Activated CD4-positive, alpha-beta T cell treated with anti-CD3 and anti-CD28 coated beads for 36 hours (primary cell): ENCODE data around the gene MCCC1. TPM values are rescaled to one million over a fixed set of nuclear protein-coding genes. Genes with fewer than 3 reads are reported as not detected.

Experiments
- ATAC-seq: fragments of 200-7000 bp; cut with Tn5 transposase; one replicate; pipeline ENCODE4 v1.10.0; 2021; ENCODE audit warnings: mild to moderate bottlenecking, moderate library complexity
- CTCF ChIA-PET: fragments of 350-600 bp; sonication (Branson Sonifier 250); formaldehyde crosslinking; loops from one replicate; lab custom pipeline; 2021; ENCODE audit warnings: antibody characterized with exemption; lab: Charles Lee
- POLR2A ChIA-PET: fragments of 350-600 bp; sonication (Branson Sonifier 250); formaldehyde crosslinking; loops from one replicate; lab custom pipeline; 2021; ENCODE audit warnings: antibody characterized with exemption, inconsistent platforms; lab: Charles Lee
- DNase-seq: peaks from one replicate; pipeline ENCODE4 v3.0.0-alpha.2; 2020
- H3K27ac Mint-ChIP-seq: one replicate; pipeline ENCODE4 v1.8.0; 2021; ENCODE audit warnings: mixed read lengths
- H3K27me3 Mint-ChIP-seq: one replicate; pipeline ENCODE4 v1.8.0; 2021; ENCODE audit warnings: mixed read lengths
- H3K36me3 Mint-ChIP-seq: one replicate; pipeline ENCODE4 v1.8.0; 2021; ENCODE audit warnings: low read depth, mixed read lengths
- H3K4me1 Mint-ChIP-seq: one replicate; pipeline ENCODE4 v1.8.0; 2021; ENCODE audit warnings: mixed read lengths
- H3K4me3 Mint-ChIP-seq: one replicate; pipeline ENCODE4 v1.8.0; 2021; ENCODE audit warnings: mild to moderate bottlenecking, moderate library complexity, mixed read lengths
- H3K9me3 Mint-ChIP-seq: one replicate; pipeline ENCODE4 v1.8.0; 2021; ENCODE audit warnings: low read depth, mixed read lengths
- intact Hi-C, 2 experiments: fragments of 100-400 bp; cut with DNase I in 1 of 2; cut with micrococcal nuclease in 1 of 2; formaldehyde crosslinking; loops; one replicate each; pipeline versions ENCODE4 v1.14.2 to v1.15.1; 2022 to 2024; cut with DNase I, micrococcal nuclease
- total RNA-seq, 2 experiments: library from RNA; stranded (reverse); gene quantifications; one replicate each; pipeline ENCODE4 v1.2.3, GENCODE V29; 2021

Gene MCCC1
- total RNA-seq, 2 experiments from 2014 or later: 22.0 to 31.1 TPM

DNA sequence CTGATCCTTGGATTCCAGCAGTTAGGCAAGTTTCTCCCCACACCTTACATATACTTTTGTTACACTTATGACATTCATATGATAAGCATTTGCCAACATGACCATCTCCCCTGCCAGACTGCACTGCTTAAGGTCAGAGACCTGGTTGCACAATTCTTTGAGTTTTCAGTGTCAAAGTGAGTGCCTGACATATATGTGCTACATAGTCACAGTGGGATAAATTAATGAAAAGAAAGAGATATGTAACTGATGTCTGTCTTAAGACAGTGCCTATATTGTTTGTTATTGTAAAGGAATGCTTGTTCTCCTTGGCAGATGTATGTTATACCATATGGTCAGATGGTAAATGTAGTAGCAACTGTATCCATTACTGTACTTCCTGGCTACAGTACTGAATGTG, 115.4 kb downstream of the MCCC1 start:
- no peak overlapping the region for H3K27ac Mint-ChIP-seq
- CTCF ChIA-PET: no interaction called here

DNA sequence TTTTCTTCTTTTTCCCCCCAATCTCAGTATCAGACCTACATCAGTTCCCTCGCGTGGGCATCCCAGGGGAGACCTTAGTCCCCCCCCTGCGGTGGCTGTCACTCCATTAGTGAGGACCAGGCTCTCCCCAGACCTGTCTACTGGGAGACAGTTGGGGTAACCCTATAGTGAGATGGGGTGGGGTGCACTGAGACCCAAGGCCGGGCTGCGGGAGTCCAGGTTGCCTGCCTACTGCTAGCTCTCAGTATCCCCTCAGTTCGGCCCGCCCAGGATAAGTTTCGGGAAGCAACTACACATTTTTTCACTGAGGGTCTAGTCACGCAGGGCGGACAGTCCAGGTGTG, 118.3 kb downstream of the MCCC1 start:
- H3K36me3 Mint-ChIP-seq: no peaks in the 10 kb centered on the region
- intact Hi-C loops: loop anchor here in 1 of 2 experiments (10.0 kb wide), 1 partner anchor 304 kb away; no protein-coding TSS in a partner anchor
- no peaks in the 10 kb centered on the region for H3K27me3 Mint-ChIP-seq
- H3K9me3 Mint-ChIP-seq: no peaks in the 10 kb centered on the region
- peak overlapping the region; percentile 55 for H3K27ac Mint-ChIP-seq
- ATAC-seq: no peak
- ChIA-PET CTCF (interaction anchor here (0.6 to 1.3 kb wide), 4 partner anchors 8 to 76 kb away, joined by 3 to 4 read pairs (median 3); no protein-coding TSS in a partner anchor), POLR2A (no interaction called here)
- H3K4me1 Mint-ChIP-seq: peaks cover 24% of the 10 kb centered on the region
- no peak for DNase-seq
- peak overlapping the region; percentile 95 for H3K4me3 Mint-ChIP-seq

More for the DNA sequence above, 115.4 kb downstream of the MCCC1 start:
- no peak for DNase-seq
- peaks cover 5% of the 10 kb centered on the region for H3K4me1 Mint-ChIP-seq
- no peaks in the 10 kb centered on the region for H3K36me3 Mint-ChIP-seq
- H3K4me3 Mint-ChIP-seq: no peak overlapping the region
- H3K27me3 Mint-ChIP-seq: no peaks in the 10 kb centered on the region
- intact Hi-C loops: loop anchor here in 1 of 2 experiments (10.0 kb wide), 1 partner anchor 301 kb away; no protein-coding TSS in a partner anchor
- no peaks in the 10 kb centered on the region for H3K9me3 Mint-ChIP-seq
- POLR2A ChIA-PET: no interaction called here
- no peak for ATAC-seq

DNA sequence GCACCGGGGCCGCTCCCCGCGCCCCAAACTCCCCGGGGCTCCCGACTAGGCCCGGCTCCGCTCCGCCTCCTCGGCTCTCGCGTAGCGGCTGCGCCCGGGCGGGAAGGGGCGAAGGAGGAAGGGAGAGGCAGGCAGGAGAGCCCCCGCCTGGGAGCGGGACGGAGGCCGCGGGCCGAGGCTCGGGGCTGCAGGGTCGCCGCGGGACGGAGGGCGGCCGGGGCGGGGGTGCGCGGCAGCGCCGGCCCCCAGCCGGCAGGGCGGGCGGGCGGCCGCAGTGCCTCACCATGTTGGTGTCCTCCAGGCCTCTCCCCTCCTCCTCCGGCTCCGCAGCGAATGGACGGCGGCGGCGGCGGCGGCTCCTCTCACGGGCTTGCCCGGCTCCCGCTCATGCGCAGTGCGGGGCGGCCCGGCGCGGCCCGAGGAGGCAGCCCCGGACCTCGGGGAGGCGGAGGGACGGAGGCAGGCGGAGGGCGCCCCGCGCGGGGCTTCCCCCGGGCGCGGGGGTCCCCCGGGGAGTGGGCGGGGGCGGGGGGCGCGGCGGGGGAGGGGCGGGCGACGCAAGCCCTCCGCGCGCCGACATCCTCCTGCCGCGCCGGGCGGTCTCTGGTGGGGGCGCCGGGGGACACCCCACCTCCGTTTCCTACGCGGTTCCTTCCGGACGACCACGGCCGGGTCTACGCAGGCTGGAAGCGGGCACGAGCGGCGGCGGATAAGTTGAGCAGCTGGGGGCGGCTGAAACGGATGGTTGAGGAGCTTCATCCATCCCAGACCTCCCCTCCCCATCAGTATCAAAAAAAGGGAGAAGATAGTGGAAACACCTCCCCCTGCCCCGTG, 118.9 kb downstream of the MCCC1 start, which contains the start of gene DCUN1D1:
Gene DCUN1D1 (minus strand): TSS at position 335 of the 834 bp plus-strand sequence. CDS start 49 bp downstream, at position 286.
- Mint-ChIP-seq H3K36me3 (no peaks in the 10 kb centered on the region), H3K27me3 (no peaks in the 10 kb centered on the region), H3K4me3 (peak within 1 kb of the TSS; percentile 95), H3K27ac (peak within 1 kb of the TSS; percentile 92), H3K9me3 (no peaks in the 10 kb centered on the region), H3K4me1 (peaks cover 25% of the 10 kb centered on the region)
- ChIA-PET CTCF (interaction anchor here (0.6 to 1.3 kb wide), 4 partner anchors 9 to 75 kb away, joined by 3 to 4 read pairs (median 3); no protein-coding TSS in a partner anchor), POLR2A (no interaction called here)
- ATAC-seq: peak; percentile 94
- peak; percentile 93 for DNase-seq
- intact Hi-C loops: loop anchor here in 1 of 2 experiments (1.0 to 10.0 kb wide), 3 partner anchors 119 to 304 kb away; partner anchors contain the start of gene MCCC1

DNA sequence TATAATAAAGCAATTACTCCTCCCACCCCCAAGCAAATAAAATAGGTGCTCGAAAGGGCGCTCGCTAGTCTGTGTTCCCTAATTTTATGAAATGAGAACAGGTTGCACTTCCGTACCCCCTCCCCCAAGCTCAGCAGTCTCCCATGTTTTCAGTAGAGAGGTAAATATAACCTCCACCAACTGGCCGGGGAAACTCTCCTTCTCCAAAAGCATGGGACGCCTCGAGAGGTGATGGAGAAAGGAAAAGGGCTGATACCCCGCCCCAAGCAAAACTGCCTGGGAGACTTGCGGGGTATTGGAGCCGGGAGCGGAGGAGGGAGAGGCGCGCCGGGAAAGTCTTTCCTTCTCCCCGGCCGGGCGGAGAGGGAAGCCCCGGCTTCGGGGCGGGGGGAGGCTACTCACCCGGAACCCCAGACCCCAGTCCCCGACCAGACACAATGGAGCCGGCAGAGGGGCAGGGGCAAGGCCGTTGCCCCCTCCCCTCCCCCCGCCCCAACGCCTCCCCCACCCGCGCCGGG, 119.6 kb downstream of the MCCC1 start:
- Mint-ChIP-seq H3K9me3 (no peaks in the 10 kb centered on the region), H3K4me1 (peaks cover 29% of the 10 kb centered on the region)
- POLR2A ChIA-PET: interaction anchor here (1.0 kb wide), 1 partner anchor 119 kb away, joined by 4 read pairs; the partner anchor contains the start of gene MCCC1

DNA sequence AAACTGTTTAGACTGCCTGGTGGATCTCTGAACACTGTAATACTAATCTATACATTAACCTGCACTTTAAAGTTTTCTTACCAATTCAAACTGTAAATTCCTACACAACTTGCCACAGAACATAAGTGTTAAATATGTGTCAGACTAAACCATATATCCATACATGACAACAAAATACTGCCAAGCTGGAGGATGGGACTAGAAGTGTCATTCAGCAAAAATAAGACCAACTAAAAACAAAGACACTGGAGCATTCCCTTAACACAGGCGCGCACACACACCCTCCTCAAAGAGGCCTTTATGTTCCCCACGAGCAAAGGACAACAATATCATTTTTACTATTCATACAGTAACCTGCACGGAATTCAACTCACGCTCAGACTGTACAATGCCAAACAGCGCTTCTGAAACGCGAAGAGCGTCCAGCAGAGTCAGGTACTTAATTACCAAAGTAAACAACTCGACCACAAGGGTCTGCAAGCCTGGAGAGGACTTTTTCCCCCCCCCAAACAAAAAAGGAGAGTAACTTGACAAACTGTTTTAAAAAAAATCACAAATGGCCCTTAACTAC, 120.1 kb downstream of the MCCC1 start:
- intact Hi-C loops: loop anchor here (1.0 to 2.0 kb wide), 2 partner anchors 70 to 120 kb away; partner anchors contain the start of gene MCCC1 (in 1 of the 2)
- Mint-ChIP-seq H3K36me3 (no peaks in the 10 kb centered on the region), H3K9me3 (no peaks in the 10 kb centered on the region), H3K27me3 (no peaks in the 10 kb centered on the region), H3K27ac (peak overlapping the region; percentile 92), H3K4me1 (peaks cover 29% of the 10 kb centered on the region), H3K4me3 (peak overlapping the region; percentile 95)
- POLR2A ChIA-PET: interaction anchor here (0.9 to 1.0 kb wide), 2 partner anchors 17 to 120 kb away, joined by 3 to 4 read pairs; partner anchors contain the start of gene MCCC1
- peak; percentile 13 for ATAC-seq
- CTCF ChIA-PET: interaction anchor here (0.6 kb wide), 1 partner anchor 1317 kb away, joined by 3 read pairs; no protein-coding TSS in a partner anchor
- no peak for DNase-seq

More for the DNA sequence above, 119.6 kb downstream of the MCCC1 start:
- peak; percentile 9 for ATAC-seq
- Mint-ChIP-seq H3K4me3 (peak overlapping the region; percentile 95), H3K27me3 (no peaks in the 10 kb centered on the region), H3K27ac (peak overlapping the region; percentile 92), H3K36me3 (no peaks in the 10 kb centered on the region)
- CTCF ChIA-PET: interaction anchor here (0.6 kb wide), 1 partner anchor 1317 kb away, joined by 3 read pairs; no protein-coding TSS in a partner anchor
- intact Hi-C loops: loop anchor here (1.0 to 10.0 kb wide), 4 partner anchors 71 to 305 kb away; partner anchors contain the start of gene MCCC1 (in 2 of the 2)
- DNase-seq: peak; percentile 48

DNA sequence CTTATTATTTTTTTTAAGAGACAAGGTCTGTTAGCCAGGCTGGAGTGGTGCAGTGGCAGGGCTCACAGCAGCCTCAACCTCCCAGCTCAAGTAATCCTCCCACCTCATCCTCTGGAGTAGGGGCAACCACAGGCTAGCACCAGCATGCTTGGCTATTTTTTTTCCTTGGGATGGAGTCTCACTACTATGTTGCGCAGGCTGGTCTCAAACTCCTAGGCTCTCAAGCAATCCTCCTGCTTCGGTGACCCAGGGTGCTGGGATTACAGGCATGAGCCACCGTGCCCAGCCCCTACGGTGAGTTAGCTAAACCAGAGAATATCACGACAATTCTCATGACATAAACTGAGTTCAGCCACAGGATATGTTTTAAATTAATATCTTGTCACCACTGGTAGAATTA, 120.9 kb downstream of the MCCC1 start:
- H3K4me3 Mint-ChIP-seq: no peak overlapping the region

DNA sequence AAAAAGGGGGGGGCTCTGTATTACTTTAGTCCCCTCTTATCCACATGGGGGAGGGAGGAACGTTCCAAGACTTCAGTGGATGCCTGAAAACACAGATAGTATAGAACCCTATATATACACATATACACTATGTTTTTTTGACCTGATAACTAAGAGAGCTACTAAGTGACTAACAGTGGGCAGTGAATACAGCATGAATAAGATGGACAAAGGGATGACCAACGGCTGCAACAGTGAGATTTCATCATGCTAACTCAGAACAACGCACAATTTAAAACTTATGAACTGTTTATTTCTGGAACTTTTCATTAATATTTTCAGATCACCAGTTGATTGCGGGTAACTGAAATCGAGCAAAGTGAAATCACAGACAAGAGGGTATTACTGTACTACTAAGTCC, 126.2 kb downstream of the MCCC1 start:
- Mint-ChIP-seq H3K36me3 (no peaks in the 10 kb centered on the region), H3K9me3 (no peaks in the 10 kb centered on the region), H3K27ac (no peak overlapping the region), H3K27me3 (no peaks in the 10 kb centered on the region), H3K4me3 (no peak overlapping the region), H3K4me1 (peaks cover 55% of the 10 kb centered on the region)
- intact Hi-C loops: no loop called here
- no peak for ATAC-seq
- POLR2A ChIA-PET: no interaction called here
- DNase-seq: no peak
- CTCF ChIA-PET: no interaction called here

More for the DNA sequence above, 120.9 kb downstream of the MCCC1 start:
- H3K9me3 Mint-ChIP-seq: no peaks in the 10 kb centered on the region
- no peak for DNase-seq
- intact Hi-C loops: loop anchor here in 1 of 2 experiments (2.0 kb wide), 1 partner anchor 70 kb away; no protein-coding TSS in a partner anchor
- H3K27me3 Mint-ChIP-seq: no peaks in the 10 kb centered on the region
- peaks cover 29% of the 10 kb centered on the region for H3K4me1 Mint-ChIP-seq
- CTCF ChIA-PET: no interaction called here
- POLR2A ChIA-PET: interaction anchor here (0.9 kb wide), 1 partner anchor 16 kb away, joined by 3 read pairs; no protein-coding TSS in a partner anchor
- H3K36me3 Mint-ChIP-seq: no peaks in the 10 kb centered on the region
- H3K27ac Mint-ChIP-seq: no peak overlapping the region
- ATAC-seq: no peak

DNA sequence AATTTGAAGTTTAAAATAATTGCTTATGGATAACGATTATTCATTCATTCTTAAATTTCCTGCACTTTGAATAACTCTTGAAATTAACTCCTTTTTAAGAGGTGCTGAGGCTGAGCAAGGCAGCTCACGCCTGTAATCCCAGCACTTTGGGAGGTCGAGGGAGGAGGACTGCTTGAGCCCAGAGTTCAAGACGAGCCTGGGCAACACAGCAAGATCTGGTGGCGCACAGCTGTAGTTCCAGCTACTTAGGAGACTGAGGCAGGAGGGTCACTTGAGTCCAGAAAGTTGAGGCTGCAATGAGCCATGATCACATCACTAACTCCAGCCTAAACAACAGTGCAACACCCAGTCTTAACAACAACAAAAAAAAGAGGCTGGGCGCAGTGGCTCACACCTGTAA, 126.9 kb downstream of the MCCC1 start:
- POLR2A ChIA-PET: no interaction called here
- H3K4me3 Mint-ChIP-seq: no peak overlapping the region
- no peaks in the 10 kb centered on the region for H3K9me3 Mint-ChIP-seq

DNA sequence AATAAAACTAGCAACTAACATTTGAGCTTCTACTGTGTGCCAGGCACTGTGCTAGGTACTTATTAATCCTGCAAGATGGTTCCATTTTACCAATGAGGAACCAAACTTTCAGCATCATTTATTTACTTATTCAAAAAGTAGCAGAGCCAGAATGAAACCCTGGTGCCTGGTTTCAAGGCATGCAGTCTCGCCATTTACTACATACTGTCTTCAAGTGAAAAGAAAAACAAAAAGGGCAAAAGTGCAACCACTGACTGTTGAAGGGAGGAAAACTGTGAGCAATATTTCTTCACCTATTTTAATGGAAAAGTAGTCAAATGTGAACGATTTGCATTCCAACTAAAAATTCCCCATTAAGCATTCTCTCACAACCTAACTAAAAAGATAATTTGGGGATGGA, 127.7 kb downstream of the MCCC1 start:
- ChIA-PET POLR2A (no interaction called here), CTCF (interaction anchor here (0.9 kb wide), 1 partner anchor 83 kb away, joined by 3 read pairs; no protein-coding TSS in a partner anchor)
- ATAC-seq: no peak
- DNase-seq: no peak
- H3K36me3 Mint-ChIP-seq: no peaks in the 10 kb centered on the region
- no peak overlapping the region for H3K4me3 Mint-ChIP-seq
- H3K27ac Mint-ChIP-seq: no peak overlapping the region
- no peaks in the 10 kb centered on the region for H3K27me3 Mint-ChIP-seq
- peaks cover 60% of the 10 kb centered on the region for H3K4me1 Mint-ChIP-seq
- intact Hi-C loops: no loop called here
- no peaks in the 10 kb centered on the region for H3K9me3 Mint-ChIP-seq

More for the DNA sequence above, 126.9 kb downstream of the MCCC1 start:
- intact Hi-C loops: no loop called here
- Mint-ChIP-seq H3K27ac (no peak overlapping the region), H3K4me1 (peaks cover 58% of the 10 kb centered on the region), H3K27me3 (no peaks in the 10 kb centered on the region), H3K36me3 (no peaks in the 10 kb centered on the region)
- ATAC-seq (no peak), DNase-seq (no peak)
- CTCF ChIA-PET: interaction anchor here (0.9 kb wide), 1 partner anchor 84 kb away, joined by 3 read pairs; no protein-coding TSS in a partner anchor

DNA sequence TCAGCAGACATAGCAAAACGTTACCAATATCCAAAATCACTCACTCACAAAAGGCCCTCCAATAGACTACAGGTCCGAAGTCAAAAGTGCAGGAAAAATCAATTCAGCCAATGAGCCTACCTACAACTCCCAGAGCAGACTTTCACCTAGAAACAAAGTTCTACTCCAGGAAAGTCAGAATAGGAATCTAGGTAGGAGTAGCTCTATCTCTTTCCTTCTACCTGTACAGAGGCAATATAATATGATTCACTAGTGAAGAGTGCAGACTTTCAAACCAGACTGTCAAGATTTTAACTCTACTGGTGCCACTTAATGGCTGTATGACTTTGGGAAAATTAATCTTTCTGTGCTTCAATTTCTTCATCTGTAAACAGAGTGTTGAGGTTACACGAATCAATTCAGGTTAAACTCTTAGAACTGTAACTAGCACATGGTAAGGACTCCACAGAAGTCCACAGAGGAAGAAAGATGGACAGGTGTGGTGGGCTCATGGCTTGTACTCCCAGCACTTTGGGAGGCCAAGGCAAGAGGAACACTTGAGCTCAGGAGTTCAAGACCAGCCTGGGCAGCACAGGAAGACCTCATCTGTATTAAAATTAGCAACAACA, 128.4 kb downstream of the MCCC1 start:
- POLR2A ChIA-PET: no interaction called here
- Mint-ChIP-seq H3K4me3 (no peak overlapping the region), H3K27ac (no peak overlapping the region), H3K27me3 (no peaks in the 10 kb centered on the region), H3K36me3 (no peaks in the 10 kb centered on the region), H3K9me3 (no peaks in the 10 kb centered on the region), H3K4me1 (peaks cover 62% of the 10 kb centered on the region)
- CTCF ChIA-PET: no interaction called here
- no peak for DNase-seq
- intact Hi-C loops: no loop called here
- no peak for ATAC-seq
